GM23248 (cell line): ENCODE data around the gene SMIM44. TPM values are rescaled to one million over a fixed set of nuclear protein-coding genes. Genes with fewer than 3 reads are reported as not detected.

ENCODE experiments used
- DNase-seq: peaks from one replicate; pipeline ENCODE4 v3.0.0-alpha.2; 2015
- H2AFZ ChIP-seq: fragments of 200-600 bp; sonication (generic); 2 replicates; pipeline ENCODE4 v1.6.1; 2016; ENCODE audit warnings: antibody characterized with exemption
- H3F3A ChIP-seq: fragments of 200-600 bp; sonication (generic); 2 replicates; pipeline ENCODE4 v1.6.1; 2016; ENCODE audit warnings: mild to moderate bottlenecking, antibody characterized with exemption, mixed run types; ENCODE audit not compliant: insufficient read depth
- H3K27ac ChIP-seq: fragments of 200-600 bp; sonication (generic); 2 replicates; pipeline ENCODE4 v1.5.1; 2016; ENCODE audit warnings: mild to moderate bottlenecking
- H3K27me3 ChIP-seq: fragments of 200-600 bp; sonication (generic); replicated peaks from 2 replicates; pipeline ENCODE4 v1.6.1; 2016; ENCODE audit warnings: mild to moderate bottlenecking; ENCODE audit not compliant: insufficient read depth
- H3K36me3 ChIP-seq: fragments of 200-600 bp; sonication (generic); 2 replicates; pipeline ENCODE4 v1.6.1; 2016; ENCODE audit warnings: low read depth, mild to moderate bottlenecking
- H3K4me1 ChIP-seq: fragments of 200-600 bp; sonication (generic); 2 replicates; pipeline ENCODE4 v1.6.1; 2016; ENCODE audit warnings: mild to moderate bottlenecking; ENCODE audit not compliant: insufficient read depth
- H3K4me2 ChIP-seq: fragments of 200-600 bp; sonication (generic); one replicate; pipeline ENCODE4 v1.6.1; 2016; ENCODE audit warnings: mild to moderate bottlenecking; ENCODE audit not compliant: unreplicated experiment
- H3K4me3 ChIP-seq: fragments of 200-600 bp; sonication (generic); 2 replicates; pipeline ENCODE4 v1.5.1; 2016; ENCODE audit warnings: mild to moderate bottlenecking
- H3K79me2 ChIP-seq: fragments of 200-600 bp; sonication (generic); 2 replicates; pipeline ENCODE4 v1.6.1; 2016; ENCODE audit warnings: mild to moderate bottlenecking; ENCODE audit not compliant: insufficient read depth
- H3K9ac ChIP-seq: fragments of 200-600 bp; sonication (generic); 2 replicates; pipeline ENCODE4 v1.6.1; 2016; ENCODE audit warnings: mild to moderate bottlenecking
- H3K9me2 ChIP-seq: fragments of 200-600 bp; sonication (generic); 2 replicates; pipeline ENCODE4 v1.6.1; 2016; ENCODE audit warnings: mixed run types, mild to moderate bottlenecking, moderate library complexity; ENCODE audit not compliant: insufficient read depth
- H3K9me3 ChIP-seq: fragments of 200-600 bp; sonication (generic); one replicate; pipeline ENCODE4 v1.6.1; 2017; ENCODE audit warnings: low read depth
- H4K20me1 ChIP-seq: fragments of 200-600 bp; sonication (generic); 2 replicates; pipeline ENCODE4 v1.6.0; 2016; ENCODE audit not compliant: insufficient read depth
- EZH2 ChIP-seq: fragments of 200-600 bp; sonication (generic); IDR thresholded peaks from 2 replicates; pipeline ENCODE4 v1.6.1; 2018; ENCODE audit warnings: antibody characterized with exemption, mild to moderate bottlenecking; ENCODE audit not compliant: insufficient read depth, poor library complexity, severe bottlenecking
- EZH2phosphoT487 ChIP-seq: fragments of 200-600 bp; sonication (generic); IDR thresholded peaks from 2 replicates; pipeline ENCODE4 v1.6.1; 2018; ENCODE audit warnings: antibody characterized with exemption, moderate library complexity, mild to moderate bottlenecking, low read depth; ENCODE audit not compliant: insufficient read depth
- WGBS, 2 experiments: methylation state at CpG; one replicate each; pipeline ENCODE4 v1.1.6; 2015 to 2017; ENCODE audit warnings: low lambda C conversion rate in 2 of 2, low coverage in 1 of 2; ENCODE audit errors: missing lambda C conversion rate in 2 of 2; 5-methylcytosine and 5-hydroxymethylcytosine counted together
- in situ Hi-C: fragments of 300-500 bp; cut with MboI; formaldehyde crosslinking; loops from 2 replicates; pipeline ENCODE4 v1.15.0; 2020
- polyA plus RNA-seq: library from polyadenylated mRNA; unstranded; fragments of >200 nt; fragmentation: Nextera tagmentation; extraction: Ambion mirVana; gene quantifications from 2 replicates; pipeline ENCODE4 v1.2.1, GENCODE V29; 2016
- total RNA-seq: library from RNA; depleted of rRNA; stranded (reverse); fragments of >200 nt; shearing (Covaris generic); gene quantifications from 2 replicates; pipeline ENCODE4 v1.2.3, GENCODE V29; 2014

The SMIM44 gene
- total and polyA plus RNA-seq, 2 experiments from 2014 or later = not detected

DNA sequence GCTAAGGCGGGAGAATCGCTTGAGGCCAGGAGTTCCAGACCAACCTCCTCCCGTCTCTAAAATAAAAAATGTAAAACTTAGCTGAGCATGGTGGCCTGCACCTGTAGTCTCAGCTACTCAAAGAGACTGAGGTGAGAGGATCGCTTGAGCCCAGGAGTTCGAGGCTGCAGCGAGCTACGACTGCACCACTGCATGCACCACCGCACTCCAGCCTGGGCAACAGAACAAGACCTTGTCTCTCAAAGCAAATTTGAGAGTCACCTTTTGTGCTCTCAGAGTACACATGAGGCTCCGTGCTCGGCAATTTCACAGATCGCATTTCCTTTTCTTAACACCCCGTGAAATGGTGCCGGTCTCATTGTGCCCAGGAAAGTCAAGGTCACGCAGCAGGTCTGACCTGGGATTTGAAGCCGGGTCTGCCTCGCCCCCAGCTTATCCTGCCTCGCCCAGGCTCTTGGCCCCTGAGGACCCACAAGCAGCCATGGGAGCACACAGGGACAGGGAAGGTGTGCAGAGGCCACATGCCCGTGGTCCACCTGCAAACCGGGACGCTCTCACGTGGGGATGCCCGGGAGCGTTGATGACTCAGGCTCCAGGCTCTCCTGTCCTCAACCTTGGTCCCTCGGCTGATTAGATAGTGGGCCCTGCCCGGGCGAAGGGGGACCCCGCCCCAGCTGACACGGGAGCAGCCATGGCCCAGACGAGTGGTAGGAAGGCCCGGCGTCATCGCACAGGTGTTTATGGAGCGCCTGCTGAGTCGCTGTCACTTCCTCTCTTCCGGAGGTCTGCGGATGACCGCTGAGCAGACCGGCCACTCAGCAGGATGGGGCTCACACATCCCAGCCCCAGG, 1.8 kb downstream of the SMIM44 start:
- DNase-seq = no peak
- TF ChIP-seq EZH2phosphoT487 = no peak
- TF ChIP-seq EZH2 = peak; percentile 13
- 40 to 44% methylated on average over 38 of the region's 38 CpGs for WGBS, 2 experiments
- Histone ChIP-seq H3F3A (no peaks in the 10 kb centered on the region), H4K20me1 (no peaks in the 10 kb centered on the region), H3K4me2 (no peak overlapping the region), H3K36me3 (no peaks in the 10 kb centered on the region), H3K27me3 (peaks cover 21% of the 10 kb centered on the region), H3K9me2 (no peaks in the 10 kb centered on the region), H3K4me1 (no peaks in the 10 kb centered on the region), H3K79me2 (no peaks in the 10 kb centered on the region), H2AFZ (no peak overlapping the region), H3K9me3 (no peaks in the 10 kb centered on the region), H3K4me3 (no peak overlapping the region), H3K27ac (no peak overlapping the region), H3K9ac (no peak overlapping the region)
- in situ Hi-C loops = no loop called here

DNA sequence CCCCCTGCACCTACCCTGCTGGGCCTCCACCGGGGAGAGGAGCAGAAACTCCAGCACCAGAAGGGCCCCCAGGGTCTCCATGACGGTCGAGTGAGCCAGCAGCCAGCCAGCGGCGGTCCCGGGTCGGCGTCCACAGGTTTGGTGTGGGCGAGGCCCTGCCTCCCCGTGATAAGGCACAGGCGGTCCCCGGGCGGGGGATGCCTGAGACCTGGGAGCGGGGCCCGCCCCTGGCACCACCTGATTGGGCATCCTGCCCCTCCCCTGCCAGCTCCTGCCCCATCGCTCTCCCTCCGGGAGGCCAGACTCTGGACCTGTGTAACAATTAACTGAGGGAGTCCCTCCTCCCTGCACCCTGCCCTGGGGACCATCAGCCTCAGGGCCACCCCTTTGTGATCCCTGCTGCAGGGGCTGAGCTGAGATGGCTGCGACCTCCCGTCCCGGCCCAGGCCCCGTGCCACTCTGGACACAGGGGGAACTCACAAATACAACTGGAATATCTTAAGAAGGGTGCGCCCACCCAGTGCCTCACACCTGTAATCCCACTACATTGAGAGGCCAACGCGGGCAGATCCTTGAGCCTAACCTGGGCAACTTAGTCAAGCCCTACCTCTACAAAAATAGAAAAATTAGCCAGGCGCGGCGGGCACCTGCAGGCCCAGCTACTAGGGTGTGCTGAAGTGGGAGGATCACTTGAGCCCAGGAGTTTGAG, 2.7 kb downstream of the SMIM44 start, which contains the start of gene SMIM24:
TSS of gene SMIM24 (minus strand) at position 143 of the 709 bp plus-strand sequence. CDS start at position 81, 62 bp downstream.
- Histone ChIP-seq H3K4me3 (no peak within 1 kb of the TSS), H3K4me2 (no peak within 1 kb of the TSS), H3K9me2 (no peaks in the 10 kb centered on the region), H3K27ac (no peak within 1 kb of the TSS), H3K36me3 (no peaks in the 10 kb centered on the region), H3K9ac (no peak within 1 kb of the TSS), H3K79me2 (no peaks in the 10 kb centered on the region), H3K27me3 (peaks cover 21% of the 10 kb centered on the region), H3K9me3 (no peaks in the 10 kb centered on the region), H3F3A (no peaks in the 10 kb centered on the region), H2AFZ (no peak within 1 kb of the TSS), H4K20me1 (no peaks in the 10 kb centered on the region), H3K4me1 (no peaks in the 10 kb centered on the region)
- no peak for TF ChIP-seq EZH2phosphoT487
- TF ChIP-seq EZH2 = no peak
- 51 to 63% methylated on average over 17 to 25 of the region's 27 CpGs for WGBS, 2 experiments
- in situ Hi-C loops = no loop called here
- no peak for DNase-seq

DNA sequence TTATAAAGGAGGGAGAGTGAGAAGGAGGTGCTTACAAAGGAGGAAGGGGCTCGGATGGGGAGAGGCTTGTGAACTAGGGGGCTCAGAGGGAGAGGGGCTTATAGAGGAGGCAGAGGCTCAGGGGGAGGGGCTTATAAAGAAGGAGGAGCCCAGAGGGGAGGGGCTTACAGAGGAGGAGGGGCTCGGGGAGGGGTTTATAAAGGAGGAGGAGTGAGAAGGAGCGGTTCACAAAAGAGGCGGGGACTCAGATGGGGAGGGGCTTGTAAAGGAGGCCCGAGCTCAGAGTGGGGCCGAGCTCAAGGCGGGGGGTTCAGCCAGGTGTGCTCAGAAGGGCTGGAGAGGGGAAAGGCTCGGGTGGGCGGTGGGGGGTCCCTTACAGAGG, 3.4 kb downstream of the SMIM44 start:
- H3K79me2 ChIP-seq = no peaks in the 10 kb centered on the region
- TF ChIP-seq EZH2 = no peak
- no peak for TF ChIP-seq EZH2phosphoT487
- H3K9me2 ChIP-seq = no peaks in the 10 kb centered on the region
- H2AFZ ChIP-seq = no peak overlapping the region
- H4K20me1 ChIP-seq = no peaks in the 10 kb centered on the region
- peaks cover 21% of the 10 kb centered on the region for H3K27me3 ChIP-seq
- no peak overlapping the region for H3K4me2 ChIP-seq
- H3K36me3 ChIP-seq = no peaks in the 10 kb centered on the region
- H3K27ac ChIP-seq = no peak overlapping the region
- no peaks in the 10 kb centered on the region for H3F3A ChIP-seq
- H3K9me3 ChIP-seq = no peaks in the 10 kb centered on the region
- no peak overlapping the region for H3K9ac ChIP-seq
- WGBS, 2 experiments = 29% methylated on average over 9 of the region's 9 CpGs; no CpG with 5 or more reads in 1 of the 2 experiments
- peak; percentile 58 for DNase-seq
- in situ Hi-C loops = no loop called here
- no peaks in the 10 kb centered on the region for H3K4me1 ChIP-seq
- no peak overlapping the region for H3K4me3 ChIP-seq

DNA sequence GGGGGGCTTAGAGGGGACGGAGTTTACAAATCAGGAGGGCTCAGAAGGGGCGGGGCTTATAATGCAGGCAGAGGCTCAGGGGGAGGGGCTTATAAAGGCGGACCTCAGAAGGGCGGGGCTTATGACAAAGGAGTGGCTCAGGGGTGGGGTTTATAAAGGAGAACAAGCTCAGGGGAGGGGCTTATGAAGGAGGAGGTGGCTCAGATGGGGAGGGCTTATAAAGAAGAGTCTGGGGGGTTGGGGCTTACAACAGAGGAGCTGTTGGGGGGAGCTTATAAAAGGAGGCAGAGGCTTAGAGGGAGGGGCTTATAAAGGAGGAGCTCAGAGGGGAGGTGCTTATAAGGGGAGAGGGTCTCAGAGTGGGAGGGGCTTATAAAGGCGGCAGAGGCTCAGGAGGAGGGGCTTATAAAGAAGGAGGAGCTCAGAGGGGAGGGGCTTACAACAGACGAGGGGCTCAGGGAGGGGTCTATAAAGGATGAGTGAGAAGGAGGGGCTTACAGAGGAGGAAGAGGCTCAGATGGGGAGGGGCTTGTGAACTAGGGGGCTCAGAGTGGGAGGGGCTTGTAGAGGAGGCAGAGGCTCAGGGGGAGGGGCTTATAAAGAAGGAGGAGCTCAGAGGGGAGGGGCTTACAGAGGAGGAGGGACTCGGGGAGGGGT, 3.9 kb downstream of the SMIM44 start:
- H2AFZ ChIP-seq = no peak overlapping the region
- H3F3A ChIP-seq = no peaks in the 10 kb centered on the region
- H3K36me3 ChIP-seq = no peaks in the 10 kb centered on the region
- no peak overlapping the region for H3K27ac ChIP-seq
- H3K4me3 ChIP-seq = no peak overlapping the region
- H3K27me3 ChIP-seq = peaks cover 21% of the 10 kb centered on the region
- 27 to 40% methylated on average over 1 to 7 of the region's 7 CpGs for WGBS, 2 experiments
- H4K20me1 ChIP-seq = no peaks in the 10 kb centered on the region
- H3K9ac ChIP-seq = no peak overlapping the region
- no peaks in the 10 kb centered on the region for H3K9me3 ChIP-seq
- in situ Hi-C loops = no loop called here
- no peaks in the 10 kb centered on the region for H3K9me2 ChIP-seq
- no peak for TF ChIP-seq EZH2phosphoT487
- no peak for TF ChIP-seq EZH2
- peak; percentile 73 for DNase-seq
- H3K4me2 ChIP-seq = no peak overlapping the region
- H3K79me2 ChIP-seq = no peaks in the 10 kb centered on the region
- H3K4me1 ChIP-seq = no peaks in the 10 kb centered on the region
